DOHH2 (cell line): ENCODE data around the gene LRRC56.

Experiments used
- EZH2phosphoT487 ChIP-seq: fragments of 200-600 bp; sonication (generic); IDR thresholded peaks from 2 replicates; pipeline ENCODE4 v1.6.1; 2017; ENCODE audit warnings: borderline replicate concordance, mild to moderate bottlenecking, antibody characterized with exemption, low read length, moderate library complexity, mixed read lengths
- TF ChIP-seq, protein P1 (sequence below): fragments of 200-600 bp; sonication (generic); IDR thresholded peaks from one replicate; pipeline ENCODE4 v1.5.1; 2014; ENCODE audit warnings: antibody characterized with exemption, mild to moderate bottlenecking, low read depth, low read length; ENCODE audit not compliant: poor library complexity, severe bottlenecking

DNA sequence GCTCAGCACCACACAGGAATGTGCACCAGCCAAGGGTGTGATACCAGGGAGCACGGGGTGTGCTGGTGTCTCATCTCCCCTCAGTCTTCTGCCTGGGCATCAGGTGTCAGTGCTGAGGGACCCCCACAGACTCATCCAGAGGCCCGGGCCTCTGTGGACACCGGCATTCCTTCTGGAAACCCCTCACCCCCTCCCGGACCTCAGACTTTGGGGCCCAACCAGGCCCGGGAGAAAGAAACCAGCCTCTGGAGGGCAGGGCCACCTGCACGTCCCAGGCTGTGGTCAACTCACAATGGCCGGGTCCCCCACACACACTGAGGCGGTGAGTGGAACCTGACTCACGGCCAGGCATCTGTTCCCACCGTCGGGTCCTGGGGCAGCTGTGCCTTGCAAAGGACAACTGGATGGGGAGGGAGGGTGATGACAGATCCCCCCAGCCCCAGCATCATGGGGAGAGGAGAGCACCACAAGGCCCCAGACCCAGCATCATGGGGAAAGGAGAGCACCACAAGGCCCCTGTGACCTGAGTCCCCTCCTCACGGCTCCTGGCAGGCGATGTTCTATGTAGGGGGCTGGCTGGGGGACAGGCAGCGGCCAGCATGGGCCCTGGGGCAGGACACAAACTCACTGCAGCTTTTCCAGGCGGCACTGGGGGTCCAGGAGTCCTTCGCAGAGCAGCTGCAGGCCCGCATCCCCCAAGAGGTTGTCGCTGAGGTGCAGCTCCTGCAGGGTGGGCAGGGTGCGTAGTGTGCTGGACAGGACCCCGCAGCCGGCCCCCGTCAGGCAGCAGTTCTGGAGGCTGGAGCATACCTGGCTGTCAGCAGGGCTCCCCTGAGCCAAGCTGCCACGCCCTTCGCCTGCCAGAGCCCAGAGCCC, 37.9 kb upstream of the LRRC56 start:
- TF ChIP-seq, protein P1, sequence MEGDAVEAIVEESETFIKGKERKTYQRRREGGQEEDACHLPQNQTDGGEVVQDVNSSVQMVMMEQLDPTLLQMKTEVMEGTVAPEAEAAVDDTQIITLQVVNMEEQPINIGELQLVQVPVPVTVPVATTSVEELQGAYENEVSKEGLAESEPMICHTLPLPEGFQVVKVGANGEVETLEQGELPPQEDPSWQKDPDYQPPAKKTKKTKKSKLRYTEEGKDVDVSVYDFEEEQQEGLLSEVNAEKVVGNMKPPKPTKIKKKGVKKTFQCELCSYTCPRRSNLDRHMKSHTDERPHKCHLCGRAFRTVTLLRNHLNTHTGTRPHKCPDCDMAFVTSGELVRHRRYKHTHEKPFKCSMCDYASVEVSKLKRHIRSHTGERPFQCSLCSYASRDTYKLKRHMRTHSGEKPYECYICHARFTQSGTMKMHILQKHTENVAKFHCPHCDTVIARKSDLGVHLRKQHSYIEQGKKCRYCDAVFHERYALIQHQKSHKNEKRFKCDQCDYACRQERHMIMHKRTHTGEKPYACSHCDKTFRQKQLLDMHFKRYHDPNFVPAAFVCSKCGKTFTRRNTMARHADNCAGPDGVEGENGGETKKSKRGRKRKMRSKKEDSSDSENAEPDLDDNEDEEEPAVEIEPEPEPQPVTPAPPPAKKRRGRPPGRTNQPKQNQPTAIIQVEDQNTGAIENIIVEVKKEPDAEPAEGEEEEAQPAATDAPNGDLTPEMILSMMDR, result no peak
- no peak for TF ChIP-seq EZH2phosphoT487
